PC-9 (cell line): ENCODE measurements around the gene HMGXB4. TPM values are rescaled to one million over a fixed set of nuclear protein-coding genes. Genes with fewer than 3 reads are reported as not detected.

Source experiments
- BruUV-seq: library from RNA; stranded (reverse); fragments of 400-500 nt; replicated peaks from 2 replicates; lab custom pipeline; 2021; lab: Mats Ljungman, UMichigan
- CTCF ChIA-PET: fragments of 300-600 bp; sonication (Branson Sonifier 250); formaldehyde crosslinking; loops from one replicate; lab custom pipeline; 2022; ENCODE audit warnings: antibody characterized with exemption; lab: Charles Lee
- POLR2A ChIA-PET: fragments of 300-600 bp; sonication (Branson Sonifier 250); formaldehyde crosslinking; loops from one replicate; lab custom pipeline; 2022; ENCODE audit warnings: antibody characterized with exemption; ENCODE audit not compliant: unreplicated experiment; lab: Charles Lee
- DNase-seq, 2 experiments: peaks; one replicate each; pipeline versions ENCODE4 v3.0.0 to v3.0.0-alpha.2; 2015 to 2022; ENCODE audit warnings: mixed read lengths in 1 of 2
- H2AFZ ChIP-seq: fragments of 200-600 bp; sonication (generic); 2 replicates; pipeline ENCODE4 v1.8.1; 2017; ENCODE audit warnings: antibody characterized with exemption
- H3F3A ChIP-seq: fragments of 200-600 bp; sonication (generic); 2 replicates; pipeline ENCODE4 v1.8.1; 2017; ENCODE audit warnings: antibody characterized with exemption, mild to moderate bottlenecking, low read depth; ENCODE audit not compliant: insufficient read depth
- H3K27ac ChIP-seq: fragments of 200-600 bp; sonication (generic); 2 replicates; pipeline ENCODE4 v1.6.1; 2016; ENCODE audit warnings: mixed run types
- H3K27me3 ChIP-seq: fragments of 200-600 bp; sonication (generic); 2 replicates; pipeline ENCODE4 v1.6.1; 2016; ENCODE audit warnings: low read depth, mixed run types; ENCODE audit not compliant: insufficient read depth
- H3K36me3 ChIP-seq: fragments of 200-600 bp; sonication (generic); 2 replicates; pipeline ENCODE4 v1.6.1; 2016; ENCODE audit warnings: low read depth, mixed run types
- H3K4me1 ChIP-seq: fragments of 200-600 bp; sonication (generic); replicated peaks from 2 replicates; pipeline ENCODE4 v1.6.1; 2016; ENCODE audit warnings: mixed run types; ENCODE audit not compliant: insufficient read depth
- H3K4me2 ChIP-seq: fragments of 200-600 bp; sonication (generic); 2 replicates; pipeline ENCODE4 v1.6.1; 2017; ENCODE audit warnings: mixed run types
- H3K4me3 ChIP-seq: fragments of 200-600 bp; sonication (generic); 2 replicates; pipeline ENCODE4 v1.6.1; 2016; ENCODE audit warnings: mixed run types
- H3K79me2 ChIP-seq: fragments of 200-600 bp; sonication (generic); 2 replicates; pipeline ENCODE4 v1.6.1; 2017; ENCODE audit warnings: low read depth, mixed run types
- H3K9me2 ChIP-seq: fragments of 200-600 bp; sonication (generic); 2 replicates; pipeline ENCODE4 v1.8.1; 2017; ENCODE audit warnings: mild to moderate bottlenecking; ENCODE audit not compliant: insufficient read depth
- H3K9me3 ChIP-seq: fragments of 200-600 bp; sonication (generic); 2 replicates; pipeline ENCODE4 v1.8.1; 2016; ENCODE audit warnings: low read depth; ENCODE audit not compliant: insufficient read depth
- H4K20me1 ChIP-seq: fragments of 200-600 bp; sonication (generic); 2 replicates; pipeline ENCODE4 v1.8.1; 2017; ENCODE audit not compliant: insufficient read depth
- EZH2 ChIP-seq: fragments of 200-600 bp; sonication (generic); IDR thresholded peaks from 2 replicates; pipeline ENCODE4 v1.8.0; 2017; ENCODE audit warnings: antibody characterized with exemption, low read depth
- intact Hi-C: fragments of 100-400 bp; cut with micrococcal nuclease; formaldehyde crosslinking; loops from one replicate; pipeline ENCODE4 v1.10.0; 2022; ENCODE audit not compliant: unreplicated experiment
- microRNA-seq: library from miRNA; unstranded; fragments of <30 nt; microRNA quantifications from one replicate; pipeline ENCODE4 v1.2.0, GENCODE V29; 2021; ENCODE audit warnings: borderline number of aligned reads, borderline replicate concordance
- total RNA-seq: library from RNA; stranded (reverse); gene quantifications from 2 replicates; pipeline ENCODE4 v1.2.3, GENCODE V29; 2021
- TF ChIP-seq, protein P1 (sequence below): fragments of 200-600 bp; sonication (generic); conservative IDR thresholded peaks from 2 replicates; pipeline ENCODE4 v1.6.1; 2017; ENCODE audit warnings: mixed run types, antibody characterized with exemption, mild to moderate bottlenecking, moderate library complexity

Gene HMGXB4
- total RNA-seq, 1 experiment from 2014 or later: 29.2 TPM

DNA sequence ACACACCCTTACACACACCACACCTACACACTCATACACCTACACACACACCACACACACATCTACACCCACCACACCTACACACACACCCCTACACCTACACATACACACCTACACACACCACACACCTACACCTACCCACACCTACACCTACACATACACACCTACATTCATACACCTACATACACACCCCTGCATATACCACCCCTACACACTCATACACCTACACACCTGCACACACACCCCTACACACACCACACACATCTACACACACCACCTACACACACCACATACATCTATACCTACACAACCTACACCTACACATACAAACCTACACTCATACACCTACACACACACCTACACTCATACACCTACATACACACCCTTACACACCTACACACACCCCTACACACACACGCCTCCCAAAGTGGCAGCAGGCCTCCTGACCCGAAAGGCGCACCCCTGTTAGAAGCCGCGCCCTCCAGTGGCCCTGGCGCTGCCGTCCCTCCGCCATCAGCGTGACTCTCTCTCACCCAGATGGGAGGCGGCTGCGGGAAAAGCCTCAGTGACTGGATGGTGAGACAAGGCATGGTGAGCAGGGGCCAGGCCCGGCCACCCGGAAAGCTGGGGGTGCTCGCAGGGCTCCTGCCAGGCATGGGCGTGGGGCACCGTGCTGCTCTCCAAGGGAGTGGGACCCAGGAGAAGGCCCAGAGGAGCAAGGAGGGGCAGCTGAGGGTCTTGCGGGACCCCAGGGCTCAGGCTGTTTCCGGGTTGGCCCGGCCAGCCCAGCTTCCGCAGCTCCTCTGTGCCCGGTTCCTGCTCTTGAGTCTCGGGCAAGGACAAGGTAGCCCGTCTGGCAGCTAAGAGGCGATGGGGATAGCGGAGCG lies 86.6 kb downstream of the HMGXB4 start:
- intact Hi-C loops: no loop called here
- Histone ChIP-seq H3K4me2 (no peak overlapping the region), H4K20me1 (no peaks in the 10 kb centered on the region), H3K79me2 (no peaks in the 10 kb centered on the region), H3K27ac (no peak overlapping the region), H3K9me2 (no peaks in the 10 kb centered on the region), H2AFZ (no peak overlapping the region), H3K4me1 (no peaks in the 10 kb centered on the region), H3F3A (peaks cover 9% of the 10 kb centered on the region; the same call in 1 of the 2 replicates), H3K36me3 (peaks cover 11% of the 10 kb centered on the region), H3K4me3 (no peak overlapping the region), H3K9me3 (no peaks in the 10 kb centered on the region; the same call in 1 of the 2 replicates), H3K27me3 (no peaks in the 10 kb centered on the region)
- TF ChIP-seq, protein P1, sequence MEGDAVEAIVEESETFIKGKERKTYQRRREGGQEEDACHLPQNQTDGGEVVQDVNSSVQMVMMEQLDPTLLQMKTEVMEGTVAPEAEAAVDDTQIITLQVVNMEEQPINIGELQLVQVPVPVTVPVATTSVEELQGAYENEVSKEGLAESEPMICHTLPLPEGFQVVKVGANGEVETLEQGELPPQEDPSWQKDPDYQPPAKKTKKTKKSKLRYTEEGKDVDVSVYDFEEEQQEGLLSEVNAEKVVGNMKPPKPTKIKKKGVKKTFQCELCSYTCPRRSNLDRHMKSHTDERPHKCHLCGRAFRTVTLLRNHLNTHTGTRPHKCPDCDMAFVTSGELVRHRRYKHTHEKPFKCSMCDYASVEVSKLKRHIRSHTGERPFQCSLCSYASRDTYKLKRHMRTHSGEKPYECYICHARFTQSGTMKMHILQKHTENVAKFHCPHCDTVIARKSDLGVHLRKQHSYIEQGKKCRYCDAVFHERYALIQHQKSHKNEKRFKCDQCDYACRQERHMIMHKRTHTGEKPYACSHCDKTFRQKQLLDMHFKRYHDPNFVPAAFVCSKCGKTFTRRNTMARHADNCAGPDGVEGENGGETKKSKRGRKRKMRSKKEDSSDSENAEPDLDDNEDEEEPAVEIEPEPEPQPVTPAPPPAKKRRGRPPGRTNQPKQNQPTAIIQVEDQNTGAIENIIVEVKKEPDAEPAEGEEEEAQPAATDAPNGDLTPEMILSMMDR: no peak
- no peak for TF ChIP-seq EZH2
- DNase-seq: no peak
- ChIA-PET CTCF (interaction anchor here (0.6 kb wide), 1 partner anchor 37 kb away, joined by 3 read pairs; the partner anchor contains the start of gene HMOX1), POLR2A (no interaction called here)
- no TSS peak for BruUV-seq

- no peaks in the 10 kb centered on the region for H3K79me2 ChIP-seq
- H3F3A ChIP-seq: peaks cover 13% of the 10 kb centered on the region
- no peak overlapping the region for H3K4me3 ChIP-seq
- 0 out of 2 replicates have a peak, but pooled peaks cover under 1% of the 10 kb centered on the region for H3K4me1 ChIP-seq
- no peaks in the 10 kb centered on the region for H3K9me2 ChIP-seq
- no peak overlapping the region for H2AFZ ChIP-seq
- ChIA-PET CTCF (no interaction called here), POLR2A (interaction anchor here (0.7 kb wide), 1 partner anchor 242 kb away, joined by 5 read pairs; no protein-coding TSS in a partner anchor)
- no TSS peak for BruUV-seq
- no peak overlapping the region for H3K27ac ChIP-seq
- TF ChIP-seq, protein P1: no peak
- no peak for TF ChIP-seq EZH2
- no peaks in the 10 kb centered on the region; the same call in 1 of the 2 replicates for H3K9me3 ChIP-seq
- H3K4me2 ChIP-seq: no peak overlapping the region
- peaks cover 11% of the 10 kb centered on the region for H3K36me3 ChIP-seq
- no peaks in the 10 kb centered on the region for H3K27me3 ChIP-seq
- H4K20me1 ChIP-seq: no peaks in the 10 kb centered on the region
- intact Hi-C loops: no loop called here
- DNase-seq: no peak
Measured at GRCh38 chr22:35344956-35345690, 87.8 kb downstream of the HMGXB4 start.

Small RNAs within 50 kb of the gene (microRNA-seq; reads per million reads assigned to microRNA genes)
- gene MIR3909: 8.1 reads per million, percentile 9 among the genes with 10 or more reads in this experiment
- not detected for gene MIR6069

Other genes starting within 250 kb of the HMGXB4 start
- gene ISX, start 191.3 kb upstream of the HMGXB4 start, total RNA-seq: not detected in 2 replicates
- gene TOM1, start 42.4 kb downstream of the HMGXB4 start, total RNA-seq: 43.6 and 45.1 TPM in 2 replicates
- 18.4 and 23.7 TPM in 2 replicates for gene HMOX1, start 123.6 kb downstream of the HMGXB4 start, total RNA-seq
- 71.7 and 115 TPM in 2 replicates for gene MCM5, start 142.6 kb downstream of the HMGXB4 start, total RNA-seq